IMR-90 (cell line): Measurements from ENCODE around the gene CDH26.

Experiments used
- CTCF ChIP-seq: conservative IDR thresholded peaks from 2 replicates; pipeline ENCODE4 v1.5.1; 2012; ENCODE audit warnings: mild to moderate bottlenecking, low read depth, low read length, improper control_type of control experiment
- POLR2A ChIP-seq: IDR thresholded peaks from 2 replicates; pipeline ENCODE4 v1.6.1; 2012; ENCODE audit warnings: mild to moderate bottlenecking, low read depth, low read length
- RCOR1 ChIP-seq: IDR thresholded peaks from 2 replicates; pipeline ENCODE4 v1.6.1; 2012; ENCODE audit warnings: mild to moderate bottlenecking, low read length, improper control_type of control experiment; ENCODE audit not compliant: insufficient replicate concordance
- SMC3 ChIP-seq: fragments of 150-350 bp; IDR thresholded peaks from 2 replicates; pipeline ENCODE4 v1.6.1; 2016; ENCODE audit warnings: low read depth, mild to moderate bottlenecking, antibody characterized with exemption, low read length, moderate library complexity
- USF2 ChIP-seq: fragments of 150-350 bp; IDR thresholded peaks from 2 replicates; pipeline ENCODE4 v1.6.1; 2017; ENCODE audit warnings: mild to moderate bottlenecking, antibody characterized with exemption, low read length, low read depth

GRCh38 chr20:60024801-60025200, 66.6 kb downstream of the CDH26 start:
- no peak for TF ChIP-seq CTCF
- no peak for TF ChIP-seq POLR2A
- no peak for TF ChIP-seq SMC3
- TF ChIP-seq USF2 = no peak
- TF ChIP-seq RCOR1 = no peak
